ENCODE data around the gene HHIPL1. TPM values are rescaled to one million over a fixed set of nuclear protein-coding genes. Genes with fewer than 3 reads are reported as not detected.

HHIPL1 gene
- total RNA-seq, 1 experiment from 2014 or later = not detected

GRCh38 chr14:99689266-99690236 is 44.6 kb downstream of the HHIPL1 start:
- no peak for DNase-seq (ENCODE audit: low spot score)

- DNase-seq (ENCODE audit: low spot score) = no peak
Observed at GRCh38 chr14:99690636-99691035, 45.7 kb downstream of the HHIPL1 start.

GRCh38 chr14:99691111-99691885 is 46.4 kb downstream of the HHIPL1 start:
- DNase-seq (ENCODE audit: low spot score) = no peak

- DNase-seq (ENCODE audit: low spot score) = no peak
Observed at GRCh38 chr14:99693918-99694317, 49.0 kb downstream of the HHIPL1 start.

- DNase-seq (ENCODE audit: low spot score) = no peak
Observed at GRCh38 chr14:99696929-99697328, 52.0 kb downstream of the HHIPL1 start.

GRCh38 chr14:99698236-99698635 is 53.3 kb downstream of the HHIPL1 start:
- DNase-seq (ENCODE audit: low spot score) = no peak

- DNase-seq (ENCODE audit: low spot score) = no peak
Observed at GRCh38 chr14:99698642-99699041, 53.7 kb downstream of the HHIPL1 start.

- no peak for DNase-seq (ENCODE audit: low spot score)
Observed at GRCh38 chr14:99699085-99699760, 54.3 kb downstream of the HHIPL1 start.

- DNase-seq (ENCODE audit: low spot score) = no peak
Observed at GRCh38 chr14:99699861-99700260, 54.9 kb downstream of the HHIPL1 start.

GRCh38 chr14:99700379-99700778 is 55.5 kb downstream of the HHIPL1 start:
- no peak for DNase-seq (ENCODE audit: low spot score)

GRCh38 chr14:99701260-99701659 is 56.3 kb downstream of the HHIPL1 start:
- no peak for DNase-seq (ENCODE audit: low spot score)

GRCh38 chr14:99702115-99702514 is 57.2 kb downstream of the HHIPL1 start:
- DNase-seq (ENCODE audit: low spot score) = no peak

- DNase-seq (ENCODE audit: low spot score) = no peak
Observed at GRCh38 chr14:99703381-99703780, 58.5 kb downstream of the HHIPL1 start.

GRCh38 chr14:99704037-99704436 is 59.1 kb downstream of the HHIPL1 start:
- DNase-seq (ENCODE audit: low spot score) = no peak

- no peak for DNase-seq (ENCODE audit: low spot score)
Observed at GRCh38 chr14:99706107-99706900, 61.4 kb downstream of the HHIPL1 start.

GRCh38 chr14:99707420-99707819 is 62.5 kb downstream of the HHIPL1 start:
- DNase-seq (ENCODE audit: low spot score) = no peak

- DNase-seq (ENCODE audit: low spot score) = no peak
Observed at GRCh38 chr14:99707921-99708320, 63.0 kb downstream of the HHIPL1 start.

- DNase-seq (ENCODE audit: low spot score) = no peak
Observed at GRCh38 chr14:99708449-99708848, 63.5 kb downstream of the HHIPL1 start.

GRCh38 chr14:99713972-99714371 is 69.0 kb downstream of the HHIPL1 start:
- DNase-seq (ENCODE audit: low spot score) = no peak

GRCh38 chr14:99715266-99716000 is 70.5 kb downstream of the HHIPL1 start:
- DNase-seq (ENCODE audit: low spot score) = no peak

All from A172 (cell line).